Uterus (tissue), 4 donors: ENCODE results near the gene PIP4K2B. TPM values are rescaled to one million over a fixed set of nuclear protein-coding genes. Genes with fewer than 3 reads are reported as not detected.

ENCODE experiments used
- DNase-seq, 2 donors: peaks; one replicate each; pipeline ENCODE4 v3.0.0-alpha.2; 2019 to 2020
- H3K27ac ChIP-seq, 2 donors: fragments of 200-600 bp; sonication (generic); 1 replicate in 1 of 2; 2 replicates in 1 of 2; pipeline ENCODE4 v1.5.1; 2016 to 2018
- H3K27me3 ChIP-seq, 2 donors: fragments of 200-600 bp; sonication (generic); one replicate each; pipeline ENCODE4 v1.5.1; 2018 to 2019; ENCODE audit warnings: control low read depth in 1 of 2
- H3K36me3 ChIP-seq, 2 donors: fragments of 200-600 bp; sonication (generic); one replicate each; pipeline ENCODE4 v1.5.1; 2019; ENCODE audit warnings: control low read depth in 1 of 2
- H3K4me1 ChIP-seq, 2 donors: fragments of 200-600 bp; sonication (generic); one replicate each; pipeline ENCODE4 v1.5.1; 2018 to 2019; ENCODE audit warnings: control low read depth in 1 of 2
- H3K4me3 ChIP-seq, 2 donors: fragments of 200-600 bp; sonication (generic); 1 replicate in 1 of 2; 2 replicates in 1 of 2; pipeline ENCODE4 v1.5.1; 2018 to 2019; ENCODE audit warnings: mild to moderate bottlenecking in 1 of 2
- H3K9me3 ChIP-seq, 2 donors: fragments of 200-600 bp; sonication (generic); one replicate each; pipeline ENCODE4 v1.5.1; 2019; ENCODE audit warnings: control low read depth in 1 of 2
- CTCF ChIP-seq, 4 experiments: fragments of 200-600 bp in 2 of 4; fragments of 450-650 bp in 2 of 4; sonication (generic) in 2 of 4; IDR thresholded peaks; one replicate each; pipeline ENCODE4 v1.5.1; 2016 to 2019; ENCODE audit warnings: antibody characterized with exemption in 4 of 4, mild to moderate bottlenecking in 2 of 4, moderate library complexity in 1 of 4
- POLR2A ChIP-seq, 2 donors: fragments of 450-650 bp; IDR thresholded peaks; one replicate each; pipeline ENCODE4 v1.6.1; 2016; ENCODE audit warnings: antibody characterized with exemption in 2 of 2, mild to moderate bottlenecking in 1 of 2, moderate library complexity in 1 of 2
- intact Hi-C: fragments of 100-400 bp; cut with DNase I; formaldehyde crosslinking; loops from one replicate; pipeline ENCODE4 v1.15.1; 2023; ENCODE audit warnings: low total_unique reads
- total RNA-seq, 4 donors: library from RNA; depleted of rRNA in 3 of 4; stranded (reverse); fragments of >200 nt in 3 of 4; gene quantifications; one replicate each; pipeline versions ENCODE4 v1.1.0 to v1.2.4, GENCODE V29; 2014 to 2023
- donor health status: DM: yes; HTN: yes; CAD: no.

PIP4K2B gene
- total RNA-seq, 4 donors from 2014 or later: 23.2 to 89.5 (median 42.3) TPM

- H3K4me3 ChIP-seq: peak overlapping the region; percentile 78 to 93
- no peak for DNase-seq
- H3K9me3 ChIP-seq: no peaks in the 10 kb centered on the region
- intact Hi-C loops: no loop called here
- H3K36me3 ChIP-seq: no peaks in the 10 kb centered on the region
- no peak for TF ChIP-seq CTCF (IDR thresholded peaks at IDR 0.05)
- TF ChIP-seq POLR2A (IDR thresholded peaks at IDR 0.05): no peak
- peak overlapping the region; percentile 82 to 89 for H3K27ac ChIP-seq
- H3K4me1 ChIP-seq: peaks cover 0 to 17% of the 10 kb centered on the region in 2 donors
- no peaks in the 10 kb centered on the region for H3K27me3 ChIP-seq
These were observed 50.5 kb downstream of the PIP4K2B start for GRCh38 chr17:38748892-38749222.

GRCh38 chr17:38748149-38748891 is 51.0 kb downstream of the PIP4K2B start, which contains the start of gene PCGF2:
TSS of gene PCGF2 (minus strand) at chr17:38748336. CDS start at chr17:38740402, 7,934 bp downstream.
- Histone ChIP-seq H3K4me3 (peak within 1 kb of the TSS; percentile 78 to 93), H3K4me1 (peaks cover 0 to 12% of the 10 kb centered on the region in 2 donors), H3K9me3 (no peaks in the 10 kb centered on the region), H3K36me3 (no peaks in the 10 kb centered on the region), H3K27ac (peak within 1 kb of the TSS; percentile 82 to 89), H3K27me3 (no peaks in the 10 kb centered on the region)
- DNase-seq: peak; percentile 94 to 96
- intact Hi-C loops: no loop called here
- TF ChIP-seq POLR2A (IDR thresholded peaks at IDR 0.05) (peak; percentile 33 to 64), CTCF (IDR thresholded peaks at IDR 0.05) (no peak)

DNA sequence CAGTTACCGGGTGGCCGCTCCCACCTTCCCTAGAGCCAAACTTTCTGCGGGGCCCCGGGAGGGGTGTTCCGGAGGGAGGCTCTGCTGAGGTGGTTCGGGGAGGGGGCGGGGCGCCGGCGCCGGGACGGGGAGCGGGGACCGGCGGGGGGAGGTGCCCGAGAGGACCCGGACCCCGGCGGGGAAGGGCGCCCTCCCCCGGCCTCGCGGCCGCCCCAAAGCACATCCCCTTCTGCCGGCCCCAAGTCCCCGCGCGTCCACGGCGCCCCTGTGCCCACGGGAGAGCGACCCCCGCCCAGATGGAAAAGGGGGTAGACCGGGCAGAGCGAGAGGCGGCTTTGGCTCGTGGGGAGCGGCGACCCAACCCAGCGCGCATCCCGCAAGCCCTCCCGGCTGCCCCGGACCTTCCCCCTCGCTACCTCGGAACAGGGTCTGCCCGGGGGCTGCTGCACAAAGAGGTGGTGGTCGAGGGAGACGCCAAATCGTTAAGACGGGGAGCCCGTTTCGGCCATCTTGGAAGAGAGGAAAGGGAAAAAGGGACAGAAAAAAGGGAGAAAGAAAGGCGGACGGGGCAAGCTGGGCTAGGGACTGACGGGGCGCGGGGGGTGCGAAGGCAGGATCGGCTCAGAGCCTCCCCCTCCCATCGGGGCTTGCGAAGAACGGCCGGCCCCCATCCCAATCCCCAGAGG is 51.8 kb downstream of the PIP4K2B start:
- Histone ChIP-seq H3K4me1 (peaks cover 0 to 13% of the 10 kb centered on the region in 2 donors), H3K27ac (peak overlapping the region; percentile 82 to 89), H3K4me3 (peak overlapping the region; percentile 78 to 93), H3K36me3 (no peaks in the 10 kb centered on the region), H3K9me3 (no peaks in the 10 kb centered on the region), H3K27me3 (no peaks in the 10 kb centered on the region)
- TF ChIP-seq POLR2A (IDR thresholded peaks at IDR 0.05) (peak in 1 of 2 donors; percentile 27), CTCF (IDR thresholded peaks at IDR 0.05) (peak in 1 of 4 experiments; percentile 22)
- peak; percentile 55 to 68 for DNase-seq
- intact Hi-C loops: no loop called here

DNA sequence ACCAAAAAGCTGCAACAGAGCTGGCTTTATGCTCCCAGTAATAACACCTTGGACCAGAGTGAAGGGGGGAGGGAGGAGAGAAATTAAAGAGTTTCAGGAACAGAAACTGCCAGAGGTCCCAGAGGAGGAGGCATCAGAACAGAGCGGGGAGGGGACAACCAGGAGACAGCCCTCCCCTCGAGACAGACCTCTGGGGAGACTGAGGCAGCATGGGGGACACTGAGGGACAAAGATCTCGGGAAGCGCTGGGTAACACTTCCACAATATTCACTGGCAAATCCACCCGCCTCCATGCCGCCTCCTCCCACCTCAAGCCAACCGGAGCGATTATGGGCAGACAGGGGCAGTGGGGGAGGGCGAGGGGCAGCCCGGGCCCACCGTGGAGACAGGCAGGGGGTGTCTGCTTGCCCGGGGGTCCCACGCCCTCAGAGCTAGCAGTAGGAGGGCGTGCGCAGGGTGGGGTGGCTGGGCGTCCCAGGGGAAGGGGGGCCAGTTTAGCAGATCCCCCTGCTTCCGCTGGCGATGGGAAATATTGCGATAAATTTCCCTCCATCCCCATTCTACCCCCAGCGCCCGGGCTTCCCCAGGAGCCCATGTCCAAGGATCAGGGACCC is 52.4 kb downstream of the PIP4K2B start:
- no peak for TF ChIP-seq CTCF (IDR thresholded peaks at IDR 0.05)
- TF ChIP-seq POLR2A (IDR thresholded peaks at IDR 0.05): no peak
- H3K9me3 ChIP-seq: no peaks in the 10 kb centered on the region
- intact Hi-C loops: no loop called here
- peak overlapping the region; percentile 82 to 89 for H3K27ac ChIP-seq
- H3K4me1 ChIP-seq: peaks cover 4 to 19% of the 10 kb centered on the region in 2 donors
- H3K36me3 ChIP-seq: no peaks in the 10 kb centered on the region
- H3K4me3 ChIP-seq: peak overlapping the region; percentile 78 to 93
- no peaks in the 10 kb centered on the region for H3K27me3 ChIP-seq
- DNase-seq: no peak
